ENCODE data around the gene PELI3.

Gene PELI3

DNA sequence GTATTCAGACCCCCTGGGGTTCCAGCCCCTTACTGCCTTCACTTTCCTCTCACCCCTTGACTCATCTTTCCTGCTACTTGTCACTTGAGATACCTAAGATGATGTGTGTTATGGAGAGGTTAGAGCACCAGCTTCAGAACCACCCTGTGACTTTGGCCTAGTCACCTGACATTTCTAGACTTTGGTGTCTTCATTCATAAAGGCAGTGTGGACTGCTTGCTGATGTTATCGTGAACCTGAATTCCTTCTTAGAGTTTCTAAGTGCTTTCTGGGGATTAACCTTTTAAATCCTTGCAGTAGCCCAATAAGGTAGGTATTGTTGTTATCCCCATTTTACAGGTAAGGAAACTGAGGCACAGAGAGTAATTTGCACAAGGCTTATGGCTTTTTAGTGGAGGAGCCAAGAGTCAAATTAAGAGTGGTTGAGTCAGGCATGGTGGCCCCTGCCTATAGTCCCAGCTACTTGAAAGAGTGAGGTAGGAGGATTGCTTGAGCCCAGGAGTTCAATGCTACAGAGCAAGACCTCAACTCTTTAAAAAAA, 38.6 kb downstream of the PELI3 start:
- Mint-ChIP-seq H3K4me3 (no peak overlapping the region), H3K27me3 (no peaks in the 10 kb centered on the region), H3K36me3 (peaks cover 9% of the 10 kb centered on the region), H3K4me1 (no peaks in the 10 kb centered on the region), H3K27ac (no peak overlapping the region), H3K9me3 (no peaks in the 10 kb centered on the region)

DNA sequence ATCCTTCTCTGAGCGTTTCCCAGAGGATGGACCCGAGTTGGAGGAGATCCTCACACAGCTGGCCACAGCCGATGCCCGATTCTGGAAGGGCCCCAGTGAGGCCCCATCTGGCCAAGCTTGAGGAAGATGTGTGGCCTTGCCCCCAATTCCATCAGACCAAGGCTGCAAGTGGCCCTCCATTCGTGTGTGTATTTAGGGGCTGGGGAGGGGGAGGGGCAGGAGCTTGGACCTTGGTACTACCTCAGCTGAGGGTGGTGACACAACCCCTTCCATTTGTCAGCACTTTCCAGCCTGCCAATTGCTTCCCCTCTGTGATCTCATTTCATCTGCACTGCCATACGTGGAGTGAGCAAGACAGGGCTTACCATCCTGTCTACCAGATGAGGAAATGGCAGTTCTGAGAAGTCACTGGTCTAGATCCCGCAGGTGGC, 42.4 kb downstream of the PELI3 start:
- Mint-ChIP-seq H3K36me3 (peaks cover 6% of the 10 kb centered on the region), H3K4me1 (peaks cover 12% of the 10 kb centered on the region), H3K9me3 (no peaks in the 10 kb centered on the region), H3K4me3 (no peak overlapping the region), H3K27me3 (no peaks in the 10 kb centered on the region), H3K27ac (no peak overlapping the region)

DNA sequence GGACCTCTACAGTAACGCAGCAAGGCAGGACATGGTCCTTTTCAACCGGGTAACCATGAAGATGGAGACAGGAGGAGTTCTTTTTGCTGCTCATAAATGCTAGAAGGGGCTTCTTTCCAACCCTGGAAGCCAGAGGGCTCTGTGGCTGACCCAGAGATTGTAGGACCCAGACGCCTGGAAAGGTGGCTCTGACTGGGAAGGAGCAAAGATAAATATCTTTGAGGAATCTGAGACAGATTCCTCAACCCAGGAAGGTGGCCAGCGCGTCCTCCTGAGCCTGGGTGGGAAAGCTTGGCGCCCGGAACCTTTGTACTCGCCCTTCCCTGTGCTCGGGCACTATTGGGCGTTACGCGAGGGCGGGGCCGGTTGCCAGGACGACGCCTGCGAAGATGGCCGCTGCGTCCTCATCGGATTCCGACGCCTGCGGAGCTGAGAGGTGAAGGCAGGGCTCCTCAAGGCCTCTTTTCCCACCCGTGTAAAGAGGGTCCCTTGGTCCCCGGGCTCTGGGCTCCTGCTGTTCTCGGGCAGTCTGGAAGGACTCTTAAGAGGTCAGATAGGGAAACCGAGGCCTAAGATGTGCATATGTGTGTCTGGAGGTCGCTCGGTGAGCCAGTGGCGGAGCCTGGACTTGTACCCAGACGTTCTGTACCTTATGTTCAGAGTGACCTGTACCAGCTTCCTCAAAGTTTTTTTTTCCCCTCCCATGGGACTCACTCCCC, 43.7 kb downstream of the PELI3 start, which contains the start of gene BBS1:
Gene BBS1 (plus strand): TSS at position 365 of the 719 bp plus-strand sequence. CDS start 25 bp downstream, at position 390.
- H3K9me3 Mint-ChIP-seq, result no peaks in the 10 kb centered on the region
- H3K36me3 Mint-ChIP-seq, result peaks cover 6% of the 10 kb centered on the region
- H3K27ac Mint-ChIP-seq, result peak within 1 kb of the TSS; percentile 73
- no peaks in the 10 kb centered on the region for H3K27me3 Mint-ChIP-seq
- peak within 1 kb of the TSS; percentile 92 for H3K4me3 Mint-ChIP-seq
- peaks cover 12% of the 10 kb centered on the region for H3K4me1 Mint-ChIP-seq

DNA sequence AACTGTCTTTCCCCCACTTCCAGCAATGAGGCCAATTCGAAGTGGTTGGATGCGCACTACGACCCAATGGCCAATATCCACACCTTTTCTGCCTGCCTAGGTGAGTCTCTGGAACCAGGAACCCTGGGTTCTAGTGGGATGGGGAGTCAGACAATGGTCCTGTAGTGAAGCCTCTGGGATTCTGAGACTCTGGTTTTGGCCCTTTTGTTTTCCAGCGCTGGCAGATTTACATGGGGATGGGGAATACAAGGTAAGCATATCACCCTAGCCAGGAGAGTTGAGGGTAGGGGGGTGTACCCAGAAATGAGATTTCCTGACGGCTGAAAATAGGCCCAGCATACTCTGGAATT, 44.3 kb downstream of the PELI3 start:
- Mint-ChIP-seq H3K27ac (peak overlapping the region; percentile 73), H3K9me3 (no peaks in the 10 kb centered on the region), H3K36me3 (peaks cover 6% of the 10 kb centered on the region), H3K4me1 (peaks cover 12% of the 10 kb centered on the region), H3K27me3 (no peaks in the 10 kb centered on the region), H3K4me3 (peak overlapping the region; percentile 92)

DNA sequence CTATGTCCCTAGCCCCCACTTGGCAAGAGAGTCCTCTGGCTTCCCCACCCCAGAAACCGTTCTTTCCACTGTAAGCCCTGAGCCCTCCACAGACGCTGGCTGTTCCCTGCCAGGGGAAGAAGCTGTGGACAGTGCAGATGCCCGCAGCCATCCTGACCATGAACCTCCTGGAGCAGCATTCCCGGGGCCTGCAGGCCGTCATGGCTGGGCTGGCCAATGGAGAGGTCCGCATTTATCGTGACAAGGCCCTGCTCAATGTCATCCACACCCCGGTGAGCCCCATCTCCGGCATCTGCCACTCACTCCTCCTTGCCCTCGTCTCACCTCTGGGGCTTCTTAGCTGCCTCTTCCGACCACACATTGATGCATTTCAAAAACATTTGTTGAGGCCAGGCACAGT, 56.9 kb downstream of the PELI3 start:
- no peak overlapping the region for H3K27ac Mint-ChIP-seq
- no peaks in the 10 kb centered on the region for H3K4me1 Mint-ChIP-seq
- peaks cover 15% of the 10 kb centered on the region for H3K36me3 Mint-ChIP-seq
- no peaks in the 10 kb centered on the region for H3K9me3 Mint-ChIP-seq
- H3K27me3 Mint-ChIP-seq, result no peaks in the 10 kb centered on the region
- no peak overlapping the region for H3K4me3 Mint-ChIP-seq

DNA sequence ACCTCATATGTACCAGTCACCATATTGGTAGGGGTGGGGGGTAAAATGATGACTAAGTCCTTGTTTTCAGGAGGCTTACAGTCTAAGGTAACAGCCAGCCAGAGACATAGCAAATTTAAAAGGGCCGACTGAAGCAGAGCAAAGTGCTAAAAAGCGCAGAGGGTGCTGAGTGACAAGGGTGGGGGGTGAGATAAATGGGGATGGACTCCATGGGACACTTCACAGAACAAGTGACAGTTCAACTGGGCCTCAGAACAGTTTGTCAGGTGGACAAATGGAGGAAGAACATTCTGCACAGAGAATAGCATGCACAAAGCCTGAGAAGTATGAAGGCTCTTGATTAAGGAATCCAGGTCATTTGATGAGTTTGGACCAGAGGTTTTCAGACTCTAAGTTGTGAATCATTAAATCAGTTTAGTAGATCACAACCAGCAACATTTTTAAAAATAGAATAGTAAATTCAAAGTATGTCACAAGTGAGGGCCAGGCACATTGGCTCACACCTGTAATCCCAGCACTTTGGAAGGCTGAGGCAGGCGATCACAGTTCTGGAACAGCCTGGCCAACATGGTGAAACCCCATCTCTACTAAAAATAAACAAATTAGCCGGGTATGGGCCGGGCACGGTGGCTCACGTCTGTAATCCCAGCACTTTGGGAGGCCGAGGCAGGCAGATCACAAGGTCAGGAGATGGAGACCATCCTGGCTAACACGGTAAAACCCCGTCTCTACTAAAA, 57.8 kb downstream of the PELI3 start:
- no peak overlapping the region for H3K27ac Mint-ChIP-seq

More for the DNA sequence above, 57.8 kb downstream of the PELI3 start:
- H3K4me3 Mint-ChIP-seq, result no peak overlapping the region
- no peaks in the 10 kb centered on the region for H3K4me1 Mint-ChIP-seq
- no peaks in the 10 kb centered on the region for H3K27me3 Mint-ChIP-seq
- H3K9me3 Mint-ChIP-seq, result no peaks in the 10 kb centered on the region
- peaks cover 15% of the 10 kb centered on the region for H3K36me3 Mint-ChIP-seq
